Lung (tissue), 12 donors: Measurements from ENCODE around the gene CAMKK2. TPM values are rescaled to one million over a fixed set of nuclear protein-coding genes. Genes with fewer than 3 reads are reported as not detected.
"Not testable (repeated sequence)": the region's sequence is repeated elsewhere in the genome, so short reads cannot be mapped to it uniquely, and the experiment has no call there.

Experiments
- ATAC-seq: fragments of 200-7000 bp; cut with Tn5 transposase; one replicate; pipeline ENCODE4 v1.9.1; 2020; ENCODE audit warnings: moderate number of reproducible peaks; ENCODE audit not compliant: insufficient read depth, low FRiP score
- DNase-seq, 3 donors: peaks; one replicate each; pipeline ENCODE4 v3.0.0-alpha.2; 2013 to 2017
- H3K27ac ChIP-seq, 2 donors: one replicate each; pipeline ENCODE4 v1.5.1; 2013; ENCODE audit warnings: mild to moderate bottlenecking in 2 of 2, moderate library complexity in 2 of 2, control low read depth in 1 of 2, inconsistent platforms in 1 of 2, low read depth in 1 of 2, low read length in 1 of 2
- H3K27me3 ChIP-seq, 3 donors: one replicate each; pipeline ENCODE4 v1.5.1; 2013; ENCODE audit warnings: low read length in 2 of 3; ENCODE audit not compliant: control insufficient read depth in 3 of 3, insufficient read depth in 3 of 3
- H3K36me3 ChIP-seq, 4 donors: one replicate each; pipeline ENCODE4 v1.5.1; 2013; ENCODE audit warnings: low read length in 4 of 4, mild to moderate bottlenecking in 1 of 4, moderate library complexity in 1 of 4; ENCODE audit not compliant: control insufficient read depth in 4 of 4, insufficient read depth in 4 of 4
- H3K4me1 ChIP-seq, 5 donors: one replicate each; pipeline ENCODE4 v1.5.1; 2013; ENCODE audit warnings: low read length in 5 of 5, mild to moderate bottlenecking in 2 of 5, moderate library complexity in 1 of 5; ENCODE audit not compliant: control insufficient read depth in 5 of 5, insufficient read depth in 5 of 5
- H3K4me3 ChIP-seq: one replicate; pipeline ENCODE4 v1.5.1; 2013; ENCODE audit warnings: mild to moderate bottlenecking, control low read depth, moderate library complexity
- H3K9ac ChIP-seq, 2 donors: one replicate each; pipeline ENCODE4 v1.5.1; 2013; ENCODE audit warnings: low read length in 2 of 2, control low read depth in 1 of 2; ENCODE audit not compliant: insufficient read depth in 1 of 2
- H3K9me3 ChIP-seq, 4 donors: one replicate each; pipeline ENCODE4 v1.5.1; 2013; ENCODE audit warnings: low read length in 3 of 4, mild to moderate bottlenecking in 1 of 4, moderate library complexity in 1 of 4; ENCODE audit not compliant: control insufficient read depth in 4 of 4, insufficient read depth in 3 of 4
- CTCF ChIP-seq: IDR thresholded peaks from 2 replicates; pipeline ENCODE4 v1.5.1; 2012; ENCODE audit warnings: mild to moderate bottlenecking; ENCODE audit errors: control extremely low read depth, extremely low read depth
- WGBS, 2 donors: extraction: QIAGEN DNeasy Blood & Tissue Kit; methylation state at CpG; one replicate each; pipeline ENCODE4 v1.1.7; 2013; 5-methylcytosine and 5-hydroxymethylcytosine counted together
- polyA plus RNA-seq, 2 donors: library from polyadenylated mRNA; stranded (reverse); fragments of 200-250 nt; gene quantifications; one replicate each; pipeline ENCODE4 v1.2.1, GENCODE V29; 2013
- total RNA-seq, 2 donors: library from RNA; depleted of rRNA in 1 of 2; stranded (reverse); fragments of >200 nt in 1 of 2; gene quantifications; one replicate each; pipeline ENCODE4 v1.2.1, GENCODE V29; 2014 to 2021
- donor health status: control.
- donor health status: control.
- donor health status: Bipolar disorder and iron deficiency.
- donor health status: healthy.
- donor health status: DM: yes; HTN: yes; CAD: no.

The CAMKK2 gene
- total and polyA plus RNA-seq, 4 donors: 12.0 to 46.3 (median 36.0) TPM

GRCh38 chr12:121318121-121318520, 21.6 kb upstream of the CAMKK2 start:
- H3K36me3 ChIP-seq: peaks cover 9 to 15% (median 11%) of the 10 kb centered on the region in 4 donors
- TF ChIP-seq CTCF: no peak
- ATAC-seq (no peak), DNase-seq (no peak)
- H3K9ac ChIP-seq: no peak overlapping the region
- WGBS, 2 donors: 93 to 95% methylated on average over 11 of the region's 11 CpGs
- no peaks in the 10 kb centered on the region for H3K9me3 ChIP-seq
- no peaks in the 10 kb centered on the region for H3K27me3 ChIP-seq
- no peak overlapping the region for H3K27ac ChIP-seq
- H3K4me1 ChIP-seq: no peaks in the 10 kb centered on the region
- no peak overlapping the region for H3K4me3 ChIP-seq

- WGBS, 2 donors: 53 to 69% methylated on average over 3 of the region's 3 CpGs
- no peak overlapping the region for H3K27ac ChIP-seq
- H3K9ac ChIP-seq: no peak overlapping the region
- no peak overlapping the region for H3K4me3 ChIP-seq
- no peaks in the 10 kb centered on the region for H3K27me3 ChIP-seq
- DNase-seq (no peak), ATAC-seq (no peak)
- H3K9me3 ChIP-seq: no peaks in the 10 kb centered on the region
- TF ChIP-seq CTCF: no peak
- H3K36me3 ChIP-seq: peaks cover 9 to 23% (median 14%) of the 10 kb centered on the region in 4 donors
- H3K4me1 ChIP-seq: no peaks in the 10 kb centered on the region
Observed at GRCh38 chr12:121314431-121314830, 17.9 kb upstream of the CAMKK2 start.

- 94 to 100% methylated on average over 1 of the region's 1 CpG for WGBS, 2 donors
- not testable (repeated sequence) for H3K9me3 ChIP-seq, H3K4me3 ChIP-seq, ATAC-seq, H3K9ac ChIP-seq, H3K4me1 ChIP-seq, DNase-seq, H3K27ac ChIP-seq, H3K27me3 ChIP-seq
- peaks cover 3 to 13% (median 9%) of the 10 kb centered on the region in 4 donors for H3K36me3 ChIP-seq
Observed at GRCh38 chr12:121310231-121310630, 13.7 kb upstream of the CAMKK2 start.

GRCh38 chr12:121307397-121307796, 10.9 kb upstream of the CAMKK2 start:
- H3K4me3 ChIP-seq, H3K27ac ChIP-seq, H3K9ac ChIP-seq, H3K9me3 ChIP-seq, H3K27me3 ChIP-seq, ATAC-seq, H3K4me1 ChIP-seq, DNase-seq: not testable (repeated sequence)
- WGBS, 2 donors: 95 to 98% methylated on average over 8 of the region's 8 CpGs
- H3K36me3 ChIP-seq: peaks cover 3 to 13% (median 9%) of the 10 kb centered on the region in 4 donors
